Loucy (cell line): ENCODE measurements around the gene SLC45A3.

Experiments used
- EZH2phosphoT487 ChIP-seq: fragments of 200-600 bp; IDR thresholded peaks from 2 replicates; pipeline ENCODE4 v1.6.1; 2018; ENCODE audit warnings: antibody characterized with exemption, mild to moderate bottlenecking, moderate library complexity, borderline replicate concordance
- TF ChIP-seq, protein P1 (sequence below): fragments of 200-600 bp; sonication (generic); conservative IDR thresholded peaks from 2 replicates; pipeline ENCODE4 v1.5.1; 2014; ENCODE audit warnings: mild to moderate bottlenecking, antibody characterized with exemption, low read length

DNA sequence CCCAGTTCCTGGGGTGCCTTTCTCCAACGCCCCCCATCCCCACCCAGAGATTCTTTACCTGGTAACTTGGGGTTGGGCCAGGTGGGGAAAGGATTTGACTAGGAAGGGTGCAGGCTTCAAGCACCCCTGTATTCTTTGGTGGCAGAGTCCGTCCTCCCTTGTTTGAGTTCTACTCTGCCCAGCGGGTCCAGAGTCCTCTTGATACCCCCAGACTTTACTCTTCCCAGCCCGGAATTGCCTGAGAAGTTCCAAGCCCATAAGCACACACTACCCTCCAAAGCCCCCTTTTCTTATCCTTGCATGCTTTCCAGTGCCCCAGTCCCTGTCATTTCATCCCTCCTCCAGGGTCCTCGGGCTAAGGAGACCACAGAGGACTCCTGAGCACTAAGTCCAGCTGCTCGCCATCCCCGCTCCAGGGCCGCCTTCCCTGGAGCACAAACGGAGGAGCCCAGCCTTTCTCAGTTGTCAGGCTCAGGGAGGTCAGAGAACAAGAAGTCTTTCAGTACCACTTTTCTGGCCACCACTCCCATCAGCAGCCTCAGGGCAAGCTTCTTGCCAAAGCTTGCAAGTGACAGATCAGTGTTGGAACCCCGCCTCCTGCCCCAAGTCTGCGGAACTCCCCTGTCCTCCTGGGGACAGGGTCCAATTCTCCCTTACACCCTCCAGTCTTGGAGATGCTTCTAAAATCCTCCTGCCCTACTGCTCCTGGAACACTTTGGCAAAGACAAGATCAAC lies 12.2 kb downstream of the SLC45A3 start:
- TF ChIP-seq EZH2phosphoT487 = no peak
- TF ChIP-seq, protein P1, sequence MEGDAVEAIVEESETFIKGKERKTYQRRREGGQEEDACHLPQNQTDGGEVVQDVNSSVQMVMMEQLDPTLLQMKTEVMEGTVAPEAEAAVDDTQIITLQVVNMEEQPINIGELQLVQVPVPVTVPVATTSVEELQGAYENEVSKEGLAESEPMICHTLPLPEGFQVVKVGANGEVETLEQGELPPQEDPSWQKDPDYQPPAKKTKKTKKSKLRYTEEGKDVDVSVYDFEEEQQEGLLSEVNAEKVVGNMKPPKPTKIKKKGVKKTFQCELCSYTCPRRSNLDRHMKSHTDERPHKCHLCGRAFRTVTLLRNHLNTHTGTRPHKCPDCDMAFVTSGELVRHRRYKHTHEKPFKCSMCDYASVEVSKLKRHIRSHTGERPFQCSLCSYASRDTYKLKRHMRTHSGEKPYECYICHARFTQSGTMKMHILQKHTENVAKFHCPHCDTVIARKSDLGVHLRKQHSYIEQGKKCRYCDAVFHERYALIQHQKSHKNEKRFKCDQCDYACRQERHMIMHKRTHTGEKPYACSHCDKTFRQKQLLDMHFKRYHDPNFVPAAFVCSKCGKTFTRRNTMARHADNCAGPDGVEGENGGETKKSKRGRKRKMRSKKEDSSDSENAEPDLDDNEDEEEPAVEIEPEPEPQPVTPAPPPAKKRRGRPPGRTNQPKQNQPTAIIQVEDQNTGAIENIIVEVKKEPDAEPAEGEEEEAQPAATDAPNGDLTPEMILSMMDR = no peak
